Ishikawa (cell line): ENCODE measurements around the gene KCTD2.

Experiments used
- CREB1 ChIP-seq: IDR thresholded peaks from 2 replicates; pipeline ENCODE4 v1.6.1; 2012; ENCODE audit warnings: low read depth
- EGR1 ChIP-seq: IDR thresholded peaks from 2 replicates; pipeline ENCODE4 v1.6.1; 2012
- EP300 ChIP-seq: IDR thresholded peaks from 2 replicates; pipeline ENCODE4 v1.6.1; 2012; ENCODE audit warnings: borderline replicate concordance
- TCF12 ChIP-seq: IDR thresholded peaks from 2 replicates; pipeline ENCODE4 v1.6.1; 2012; ENCODE audit warnings: low read depth

DNA sequence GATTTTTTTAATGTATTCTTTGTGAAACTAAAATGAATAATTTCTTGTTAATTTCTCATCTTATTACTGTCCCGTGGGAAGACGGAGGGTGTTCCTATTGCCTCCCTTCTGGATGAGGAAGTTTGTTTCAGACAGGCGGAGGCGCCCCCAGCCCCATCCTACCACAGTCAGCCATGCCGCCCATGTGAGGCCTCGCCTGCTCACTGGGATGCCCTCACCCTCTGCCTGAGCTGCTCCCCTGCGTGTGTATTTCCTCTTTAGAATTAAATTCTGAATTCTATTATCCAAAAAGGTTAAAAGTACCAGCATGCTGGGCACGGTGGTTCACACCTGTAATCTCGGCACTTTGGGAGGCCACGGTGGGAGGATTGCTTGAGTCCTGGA lies 14.0 kb downstream of the KCTD2 start:
- TF ChIP-seq TCF12, result no peak
- no peak for TF ChIP-seq EGR1
- TF ChIP-seq CREB1, result no peak
- TF ChIP-seq EP300, result no peak
